IPS-20b (cell line): Measurements from ENCODE around the gene TMPRSS5.

Experiments used
- H3K27ac ChIP-seq: one replicate; pipeline ENCODE4 v1.5.1; 2013; ENCODE audit warnings: low read length
- H3K27me3 ChIP-seq: 2 replicates; pipeline ENCODE4 v1.6.1; 2013; ENCODE audit warnings: mild to moderate bottlenecking, low read length, inconsistent platforms; ENCODE audit not compliant: insufficient read depth
- H3K36me3 ChIP-seq: 2 replicates; pipeline ENCODE4 v1.6.1; 2013; ENCODE audit warnings: low read depth, mild to moderate bottlenecking, inconsistent platforms, low read length, moderate library complexity; ENCODE audit not compliant: insufficient read depth
- H3K4me1 ChIP-seq: 2 replicates; pipeline ENCODE4 v1.6.1; 2013; ENCODE audit warnings: mild to moderate bottlenecking, control low read depth, inconsistent platforms, low read length, moderate library complexity; ENCODE audit not compliant: insufficient read depth
- H3K4me3 ChIP-seq: 2 replicates; pipeline ENCODE4 v1.5.1; 2013; ENCODE audit warnings: mild to moderate bottlenecking, low read length, inconsistent platforms
- H3K9ac ChIP-seq: 2 replicates; pipeline ENCODE4 v1.6.1; 2013; ENCODE audit warnings: low read depth, mild to moderate bottlenecking, inconsistent platforms, low read length, moderate library complexity
- H3K9me3 ChIP-seq: 2 replicates; pipeline ENCODE4 v1.6.1; 2013; ENCODE audit warnings: mild to moderate bottlenecking, low read depth, low read length, inconsistent platforms; ENCODE audit not compliant: insufficient read depth

Gene TMPRSS5

GRCh38 chr11:113694390-113694789, 11.7 kb downstream of the TMPRSS5 start:
- Histone ChIP-seq H3K9me3 (no peaks in the 10 kb centered on the region), H3K27ac (no peak overlapping the region), H3K36me3 (no peaks in the 10 kb centered on the region), H3K9ac (no peak overlapping the region), H3K4me1 (no peaks in the 10 kb centered on the region), H3K4me3 (no peak overlapping the region), H3K27me3 (no peaks in the 10 kb centered on the region)

- H3K27me3 ChIP-seq: no peaks in the 10 kb centered on the region
- no peaks in the 10 kb centered on the region for H3K9me3 ChIP-seq
- H3K4me1 ChIP-seq: no peaks in the 10 kb centered on the region
- no peak overlapping the region for H3K4me3 ChIP-seq
- H3K9ac ChIP-seq: no peak overlapping the region
- H3K36me3 ChIP-seq: no peaks in the 10 kb centered on the region
- no peak overlapping the region for H3K27ac ChIP-seq
Observed at GRCh38 chr11:113693030-113693429, 13.1 kb downstream of the TMPRSS5 start.

GRCh38 chr11:113690619-113691569, 15.2 kb downstream of the TMPRSS5 start:
- no peaks in the 10 kb centered on the region for H3K9me3 ChIP-seq
- no peaks in the 10 kb centered on the region for H3K27me3 ChIP-seq
- no peak overlapping the region for H3K27ac ChIP-seq
- H3K36me3 ChIP-seq: no peaks in the 10 kb centered on the region
- H3K4me1 ChIP-seq: no peaks in the 10 kb centered on the region
- H3K4me3 ChIP-seq: no peak overlapping the region
- no peak overlapping the region for H3K9ac ChIP-seq

- Histone ChIP-seq H3K9ac (no peak overlapping the region), H3K27ac (no peak overlapping the region)
Observed at GRCh38 chr11:113689768-113690618, 16.1 kb downstream of the TMPRSS5 start.

GRCh38 chr11:113685654-113686359, 20.3 kb downstream of the TMPRSS5 start:
- H3K36me3 ChIP-seq: no peaks in the 10 kb centered on the region
- H3K4me1 ChIP-seq: no peaks in the 10 kb centered on the region
- no peaks in the 10 kb centered on the region for H3K9me3 ChIP-seq
- H3K9ac ChIP-seq: no peak overlapping the region
- H3K4me3 ChIP-seq: no peak overlapping the region
- no peaks in the 10 kb centered on the region for H3K27me3 ChIP-seq
- no peak overlapping the region for H3K27ac ChIP-seq

More at GRCh38 chr11:113689768-113690618, 16.1 kb downstream of the TMPRSS5 start:
- no peaks in the 10 kb centered on the region for H3K27me3 ChIP-seq
- no peaks in the 10 kb centered on the region for H3K9me3 ChIP-seq
- no peak overlapping the region for H3K4me3 ChIP-seq
- no peaks in the 10 kb centered on the region for H3K4me1 ChIP-seq
- H3K36me3 ChIP-seq: no peaks in the 10 kb centered on the region

GRCh38 chr11:113684496-113684895, 21.6 kb downstream of the TMPRSS5 start:
- H3K27ac ChIP-seq: no peak overlapping the region
- no peaks in the 10 kb centered on the region for H3K9me3 ChIP-seq
- H3K27me3 ChIP-seq: no peaks in the 10 kb centered on the region
- H3K36me3 ChIP-seq: no peaks in the 10 kb centered on the region
- H3K4me3 ChIP-seq: no peak overlapping the region
- H3K9ac ChIP-seq: no peak overlapping the region
- H3K4me1 ChIP-seq: no peaks in the 10 kb centered on the region

GRCh38 chr11:113683481-113684046, 22.5 kb downstream of the TMPRSS5 start:
- no peaks in the 10 kb centered on the region for H3K27me3 ChIP-seq
- no peak overlapping the region for H3K4me3 ChIP-seq
- H3K4me1 ChIP-seq: no peaks in the 10 kb centered on the region
- no peaks in the 10 kb centered on the region for H3K9me3 ChIP-seq
- H3K9ac ChIP-seq: no peak overlapping the region
- H3K27ac ChIP-seq: no peak overlapping the region
- no peaks in the 10 kb centered on the region for H3K36me3 ChIP-seq

- Histone ChIP-seq H3K4me3 (no peak overlapping the region), H3K4me1 (no peaks in the 10 kb centered on the region), H3K9ac (no peak overlapping the region), H3K27me3 (no peaks in the 10 kb centered on the region), H3K36me3 (no peaks in the 10 kb centered on the region), H3K27ac (no peak overlapping the region), H3K9me3 (no peaks in the 10 kb centered on the region)
Observed at GRCh38 chr11:113681711-113682413, 24.2 kb downstream of the TMPRSS5 start.

- Histone ChIP-seq H3K27ac (no peak overlapping the region), H3K9me3 (no peaks in the 10 kb centered on the region), H3K4me3 (no peak overlapping the region), H3K36me3 (no peaks in the 10 kb centered on the region), H3K9ac (no peak overlapping the region), H3K4me1 (no peaks in the 10 kb centered on the region), H3K27me3 (no peaks in the 10 kb centered on the region)
Observed at GRCh38 chr11:113681282-113681681, 24.8 kb downstream of the TMPRSS5 start.

GRCh38 chr11:113677685-113678084, 28.4 kb downstream of the TMPRSS5 start:
- H3K27me3 ChIP-seq: no peaks in the 10 kb centered on the region
- H3K4me3 ChIP-seq: no peak overlapping the region
- H3K9ac ChIP-seq: no peak overlapping the region
- H3K36me3 ChIP-seq: no peaks in the 10 kb centered on the region
- no peaks in the 10 kb centered on the region for H3K9me3 ChIP-seq
- no peak overlapping the region for H3K27ac ChIP-seq
- peaks cover 8% of the 10 kb centered on the region; the same call in 1 of the 2 replicates for H3K4me1 ChIP-seq
